RWPE2 (cell line): ENCODE results near the gene PLXNC1.

Experiments
- ATAC-seq: fragments of 200-7000 bp; cut with Tn5 transposase; 3 replicates; pipeline ENCODE4 v1.9.1; 2021; ENCODE audit warnings: low read depth
- DNase-seq: peaks from one replicate; pipeline ENCODE4 v3.0.0-alpha.2; 2020; ENCODE audit warnings: low spot score
- H3K27ac ChIP-seq: fragments of 450-650 bp; 2 replicates; pipeline ENCODE4 v1.5.1; 2017; ENCODE audit warnings: mild to moderate bottlenecking; ENCODE audit not compliant: poor library complexity, severe bottlenecking
- H3K27me3 ChIP-seq: fragments of 250-450 bp; sonication (Bioruptor Pico); 2 replicates; pipeline ENCODE4 v1.5.1; 2021; ENCODE audit warnings: mild to moderate bottlenecking, moderate library complexity; ENCODE audit not compliant: insufficient read depth, poor library complexity, severe bottlenecking
- H3K36me3 ChIP-seq: fragments of 250-450 bp; sonication (Bioruptor Pico); 2 replicates; pipeline ENCODE4 v1.5.1; 2020; ENCODE audit warnings: low read depth, mild to moderate bottlenecking, moderate library complexity
- H3K4me1 ChIP-seq: fragments of 250-450 bp; sonication (Bioruptor Pico); 2 replicates; pipeline ENCODE4 v1.5.1; 2021; ENCODE audit warnings: mild to moderate bottlenecking, moderate library complexity; ENCODE audit not compliant: insufficient read depth, poor library complexity, severe bottlenecking
- H3K4me3 ChIP-seq: fragments of 250-450 bp; sonication (Bioruptor Pico); 2 replicates; pipeline ENCODE4 v1.5.1; 2021; ENCODE audit warnings: mild to moderate bottlenecking, moderate library complexity; ENCODE audit not compliant: severe bottlenecking
- H3K9me3 ChIP-seq: fragments of 250-450 bp; sonication (Bioruptor Pico); 2 replicates; pipeline ENCODE4 v1.5.1; 2021; ENCODE audit warnings: mild to moderate bottlenecking, moderate library complexity; ENCODE audit not compliant: severe bottlenecking
- CTCF ChIP-seq: fragments of 450-650 bp; IDR thresholded peaks from one replicate; pipeline ENCODE4 v1.5.1; 2017; ENCODE audit warnings: mild to moderate bottlenecking, moderate library complexity; ENCODE audit not compliant: poor library complexity, severe bottlenecking

PLXNC1 gene

GRCh38 chr12:94263011-94263811, 114.8 kb downstream of the PLXNC1 start:
- no peak overlapping the region for H3K27ac ChIP-seq
- no peak for ATAC-seq
- TF ChIP-seq CTCF = no peak
- no peaks in the 10 kb centered on the region for H3K27me3 ChIP-seq
- peaks cover 6% of the 10 kb centered on the region for H3K4me1 ChIP-seq
- H3K4me3 ChIP-seq = no peak overlapping the region
- H3K36me3 ChIP-seq = no peaks in the 10 kb centered on the region
- DNase-seq = no peak
- no peaks in the 10 kb centered on the region for H3K9me3 ChIP-seq

GRCh38 chr12:94263905-94264561, 115.7 kb downstream of the PLXNC1 start:
- no peak for ATAC-seq

GRCh38 chr12:94264736-94265485, 116.5 kb downstream of the PLXNC1 start:
- ATAC-seq (no peak), DNase-seq (no peak)
- no peak overlapping the region for H3K4me3 ChIP-seq
- no peaks in the 10 kb centered on the region for H3K9me3 ChIP-seq
- H3K27ac ChIP-seq = no peak overlapping the region
- H3K4me1 ChIP-seq = peaks cover 6% of the 10 kb centered on the region
- no peaks in the 10 kb centered on the region for H3K36me3 ChIP-seq
- no peak for TF ChIP-seq CTCF
- no peaks in the 10 kb centered on the region for H3K27me3 ChIP-seq

More at GRCh38 chr12:94263905-94264561, 115.7 kb downstream of the PLXNC1 start:
- no peak for TF ChIP-seq CTCF
- Histone ChIP-seq H3K9me3 (no peaks in the 10 kb centered on the region), H3K4me3 (no peak overlapping the region), H3K4me1 (peaks cover 6% of the 10 kb centered on the region), H3K27me3 (no peaks in the 10 kb centered on the region), H3K36me3 (no peaks in the 10 kb centered on the region), H3K27ac (no peak overlapping the region)
- no peak for DNase-seq

- TF ChIP-seq CTCF = no peak
- no peak for ATAC-seq
- Histone ChIP-seq H3K27ac (no peak overlapping the region), H3K4me1 (peaks cover 6% of the 10 kb centered on the region), H3K4me3 (no peak overlapping the region), H3K36me3 (no peaks in the 10 kb centered on the region), H3K9me3 (no peaks in the 10 kb centered on the region), H3K27me3 (no peaks in the 10 kb centered on the region)
- DNase-seq = no peak
Measured at GRCh38 chr12:94265539-94265938, 117.2 kb downstream of the PLXNC1 start.
